NCI-H524 (cell line): ENCODE measurements around the gene SKA3.
"Not testable (repeated sequence)": the region's sequence is repeated elsewhere in the genome, so short reads cannot be mapped to it uniquely, and the experiment has no call there.

Source experiments
- DNase-seq, 2 experiments: peaks; one replicate each; lab custom pipeline; 2025; lab: John Stamatoyannopoulos, UW

SKA3 gene

DNA sequence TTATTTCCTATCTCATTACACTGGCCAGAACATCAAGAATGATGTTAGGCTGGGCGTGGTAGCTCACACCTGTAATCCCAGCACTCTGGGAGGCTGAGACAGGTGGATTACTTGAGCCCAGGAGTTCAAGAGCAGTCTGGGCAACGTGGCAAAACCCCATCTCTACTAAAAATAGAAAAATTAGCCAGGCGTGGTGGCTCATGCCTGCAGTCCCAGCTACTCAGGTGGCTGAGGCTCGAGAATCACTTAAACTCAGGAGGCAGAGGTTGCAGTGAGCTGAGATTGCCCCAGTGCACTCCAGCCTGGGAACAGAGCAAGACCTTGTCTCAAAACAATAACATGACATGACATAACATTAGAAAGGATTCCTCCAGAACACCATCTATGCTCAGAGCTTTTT, 10.7 kb downstream of the SKA3 start:
- DNase-seq: not testable (repeated sequence)

DNA sequence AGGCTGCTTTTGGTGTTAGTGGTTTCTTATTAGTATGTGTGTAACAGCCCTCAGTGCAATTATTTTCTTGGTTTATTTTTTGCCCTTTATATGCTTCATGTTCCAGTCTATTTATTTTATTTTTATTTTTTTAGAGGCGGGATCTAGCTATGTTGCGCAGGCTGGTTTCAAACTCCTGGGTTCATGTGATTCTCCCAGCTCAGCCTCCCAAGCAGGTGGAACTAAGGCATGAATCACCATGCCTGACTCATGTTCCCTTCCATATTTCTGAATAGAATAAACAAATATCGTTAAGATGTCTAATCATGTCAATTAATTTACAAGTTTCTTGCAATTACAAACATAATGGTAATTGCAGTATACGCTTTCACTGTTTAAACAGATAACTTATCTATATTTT, 11.7 kb downstream of the SKA3 start:
- no peak for DNase-seq

DNA sequence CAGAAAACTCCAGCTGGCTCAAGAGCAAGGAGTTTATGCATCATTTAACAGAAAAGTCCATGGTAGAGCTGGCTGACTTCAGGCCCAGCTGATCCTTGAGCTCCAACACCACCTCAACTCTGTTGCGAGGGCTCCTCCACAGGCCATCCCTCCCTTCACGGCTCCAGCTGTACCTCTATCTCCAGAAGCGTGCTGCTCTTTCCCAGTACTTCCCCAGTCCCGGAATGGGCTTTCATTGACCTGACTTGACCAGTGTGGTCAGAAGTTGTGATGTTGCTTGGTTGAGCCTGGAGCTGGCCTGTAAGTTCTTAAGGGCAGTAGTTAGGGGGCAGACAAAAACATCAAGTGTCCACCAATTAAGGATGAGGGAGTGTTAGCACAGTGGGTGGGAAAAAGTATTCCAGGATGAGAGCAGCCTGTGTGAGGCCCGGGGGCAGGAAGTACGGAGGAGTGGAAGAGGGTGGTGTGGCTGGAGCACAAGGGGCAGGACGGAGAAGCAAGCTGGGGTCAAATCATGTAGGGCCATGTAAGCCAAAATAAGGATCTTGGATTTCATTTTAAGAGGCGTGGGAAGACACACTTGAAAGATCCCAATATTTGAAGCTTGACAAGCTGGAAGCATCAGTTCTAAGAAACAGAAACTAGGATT, 24.0 kb downstream of the SKA3 start:
- DNase-seq: no peak

GRCh38 chr13:21150013-21150412, 26.3 kb downstream of the SKA3 start:
- DNase-seq: no peak

GRCh38 chr13:21149568-21149967, 26.8 kb downstream of the SKA3 start:
- DNase-seq: no peak

- DNase-seq: no peak
These were observed 27.6 kb downstream of the SKA3 start for GRCh38 chr13:21148557-21149258.

- DNase-seq: no peak
These were observed 28.5 kb downstream of the SKA3 start for GRCh38 chr13:21147827-21148226.

DNA sequence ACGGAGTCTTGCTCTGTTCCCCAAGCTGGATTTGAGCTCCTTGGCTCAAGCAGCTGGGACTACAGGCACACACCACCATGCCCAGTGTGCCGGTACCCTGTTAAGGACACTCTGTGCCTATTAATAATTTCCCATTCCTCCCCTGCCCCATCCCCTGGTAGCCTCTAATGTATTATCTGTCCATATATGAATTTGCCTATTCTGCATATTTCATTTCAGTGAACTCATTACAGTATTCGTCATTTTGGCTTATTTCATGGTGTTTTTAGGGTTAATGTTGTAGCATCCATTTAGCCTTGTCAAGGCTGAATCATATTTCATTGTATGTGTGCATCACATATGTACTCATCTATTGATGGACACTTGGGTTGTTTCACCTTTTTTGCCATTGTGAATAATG, 33.6 kb downstream of the SKA3 start:
- no peak for DNase-seq

GRCh38 chr13:21139374-21139773, 37.0 kb downstream of the SKA3 start:
- DNase-seq: no peak

DNA sequence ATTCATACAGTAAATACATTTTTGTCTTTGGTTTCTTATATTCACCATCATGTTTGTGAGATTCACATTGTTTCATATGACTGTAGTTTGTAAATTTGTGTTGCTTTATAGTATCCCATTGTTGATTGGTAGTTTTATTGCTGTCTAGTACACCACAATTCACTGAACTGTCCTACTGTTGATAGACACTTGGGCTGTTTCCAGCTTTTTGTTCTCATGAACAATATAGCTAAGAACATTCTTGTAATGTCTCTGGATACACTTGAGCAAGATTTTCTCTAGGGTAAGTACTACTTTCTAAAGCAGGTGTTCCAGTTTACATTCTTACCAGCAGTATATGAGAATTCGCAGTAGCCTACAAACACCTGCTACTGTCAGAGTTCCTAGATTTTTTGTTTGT, 37.8 kb downstream of the SKA3 start:
- no peak for DNase-seq

GRCh38 chr13:21137696-21138095, 38.7 kb downstream of the SKA3 start:
- no peak for DNase-seq

DNA sequence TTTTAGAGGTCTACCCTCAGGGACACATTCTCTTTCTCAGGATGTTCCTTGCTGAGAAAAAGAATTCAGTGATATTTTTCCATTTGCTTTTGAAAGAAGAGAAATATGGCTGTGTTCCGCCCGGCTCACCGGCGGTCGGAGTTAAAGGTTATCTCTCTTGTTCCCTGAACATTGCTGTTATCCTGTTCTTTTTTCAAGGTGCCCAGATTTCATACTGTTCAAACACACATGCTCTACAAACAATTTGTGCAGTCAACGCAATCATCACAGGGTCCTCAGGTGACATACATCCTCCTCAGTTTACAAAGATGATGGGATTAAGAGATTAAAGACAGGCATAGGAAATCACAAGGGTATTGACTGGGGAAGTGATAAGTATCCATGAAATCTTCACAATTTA, 40.5 kb downstream of the SKA3 start:
- not testable (repeated sequence) for DNase-seq

- DNase-seq: no peak
These were observed 41.9 kb downstream of the SKA3 start for GRCh38 chr13:21134475-21134874.

- DNase-seq: no peak
These were observed 43.3 kb downstream of the SKA3 start for GRCh38 chr13:21133077-21133476.

- DNase-seq: no peak
These were observed 46.2 kb downstream of the SKA3 start for GRCh38 chr13:21130116-21130515.

GRCh38 chr13:21124852-21125251, 51.5 kb downstream of the SKA3 start:
- DNase-seq: peak; percentile 97 to 100

- no peak for DNase-seq
These were observed 52.4 kb downstream of the SKA3 start for GRCh38 chr13:21123956-21124355.

GRCh38 chr13:21121616-21122015, 54.7 kb downstream of the SKA3 start:
- no peak for DNase-seq

DNA sequence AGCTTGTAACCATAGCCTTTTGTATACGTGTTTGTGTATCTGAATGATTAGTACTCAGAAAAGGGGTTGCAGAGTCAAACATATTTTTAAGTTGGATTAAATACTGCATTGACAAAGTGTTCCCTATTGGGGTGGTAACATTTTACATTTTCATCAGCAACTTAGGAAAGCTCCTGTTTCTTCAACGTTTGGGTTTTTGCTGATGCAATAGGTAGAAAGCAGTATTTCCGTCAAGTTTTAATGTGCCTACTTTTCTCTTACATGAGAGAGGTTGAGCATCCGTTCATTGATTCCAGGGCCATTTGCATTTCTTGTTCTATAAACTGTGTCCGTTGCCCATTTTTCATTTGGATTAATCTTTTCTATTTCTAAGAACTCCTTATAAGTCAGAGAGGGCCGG, 56.2 kb downstream of the SKA3 start:
- DNase-seq: no peak

GRCh38 chr13:21119526-21119925, 56.8 kb downstream of the SKA3 start:
- no peak for DNase-seq

GRCh38 chr13:21118180-21118579, 58.2 kb downstream of the SKA3 start:
- no peak for DNase-seq

DNA sequence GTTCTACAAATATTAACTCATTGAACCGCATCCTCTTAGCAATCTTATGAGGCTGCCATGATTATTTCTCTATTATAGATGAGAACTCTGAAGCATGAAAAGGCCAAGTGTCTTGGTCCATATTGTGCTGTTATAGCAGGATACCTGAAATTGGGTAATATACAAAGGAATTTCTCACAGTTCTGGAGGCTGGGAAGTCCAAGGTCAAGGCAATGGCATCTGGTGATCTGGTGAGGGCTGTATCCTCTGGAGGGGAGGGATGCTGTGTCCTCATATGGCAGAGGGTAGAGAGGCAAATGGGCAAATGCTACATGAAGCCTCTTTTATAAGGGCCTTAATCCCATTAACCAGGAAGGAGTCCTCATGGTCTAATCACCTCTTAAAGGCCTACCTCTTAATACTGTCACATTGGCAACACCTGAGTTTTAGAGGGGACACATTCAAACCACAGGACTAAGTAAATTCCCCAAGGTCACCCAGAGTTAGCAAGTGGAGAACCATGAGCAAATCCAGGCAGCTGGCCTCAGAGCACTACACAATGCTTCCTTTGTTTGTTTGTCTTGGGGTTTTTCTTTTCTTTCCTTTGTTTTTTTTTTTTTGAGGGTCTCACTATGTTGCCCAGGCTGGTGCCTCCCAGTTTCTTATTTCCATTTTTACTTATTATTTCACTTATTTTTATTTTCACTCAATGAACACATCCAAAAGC, 59.1 kb downstream of the SKA3 start:
- peak; percentile 38 to 57 for DNase-seq

- DNase-seq: no peak
These were observed 60.2 kb downstream of the SKA3 start for GRCh38 chr13:21116141-21116540.
